HCT116 (cell line): ENCODE measurements around the gene TDRD12.

Source experiments
- POLR2A ChIP-seq: IDR thresholded peaks from 2 replicates; pipeline ENCODE4 v1.7.0; 2011; ENCODE audit warnings: borderline replicate concordance; ENCODE audit not compliant: insufficient read depth, insufficient read length; ENCODE audit errors: extremely low read depth
- TF ChIP-seq, protein P1 (sequence below), 3 experiments: fragments of 200-600 bp in 1 of 3; sonication (generic) in 1 of 3; IDR thresholded peaks in 2 of 3; conservative IDR thresholded peaks in 1 of 3; 2 replicates each; pipeline ENCODE4 v1.5.1; 2012 to 2017; ENCODE audit warnings: low read depth in 2 of 3, low read length in 2 of 3, antibody characterized with exemption in 1 of 3, borderline replicate concordance in 1 of 3, control low read depth in 1 of 3, mild to moderate bottlenecking in 1 of 3, mixed read lengths in 1 of 3, mixed run types in 1 of 3, moderate library complexity in 1 of 3; ENCODE audit not compliant: insufficient read depth in 1 of 3

DNA sequence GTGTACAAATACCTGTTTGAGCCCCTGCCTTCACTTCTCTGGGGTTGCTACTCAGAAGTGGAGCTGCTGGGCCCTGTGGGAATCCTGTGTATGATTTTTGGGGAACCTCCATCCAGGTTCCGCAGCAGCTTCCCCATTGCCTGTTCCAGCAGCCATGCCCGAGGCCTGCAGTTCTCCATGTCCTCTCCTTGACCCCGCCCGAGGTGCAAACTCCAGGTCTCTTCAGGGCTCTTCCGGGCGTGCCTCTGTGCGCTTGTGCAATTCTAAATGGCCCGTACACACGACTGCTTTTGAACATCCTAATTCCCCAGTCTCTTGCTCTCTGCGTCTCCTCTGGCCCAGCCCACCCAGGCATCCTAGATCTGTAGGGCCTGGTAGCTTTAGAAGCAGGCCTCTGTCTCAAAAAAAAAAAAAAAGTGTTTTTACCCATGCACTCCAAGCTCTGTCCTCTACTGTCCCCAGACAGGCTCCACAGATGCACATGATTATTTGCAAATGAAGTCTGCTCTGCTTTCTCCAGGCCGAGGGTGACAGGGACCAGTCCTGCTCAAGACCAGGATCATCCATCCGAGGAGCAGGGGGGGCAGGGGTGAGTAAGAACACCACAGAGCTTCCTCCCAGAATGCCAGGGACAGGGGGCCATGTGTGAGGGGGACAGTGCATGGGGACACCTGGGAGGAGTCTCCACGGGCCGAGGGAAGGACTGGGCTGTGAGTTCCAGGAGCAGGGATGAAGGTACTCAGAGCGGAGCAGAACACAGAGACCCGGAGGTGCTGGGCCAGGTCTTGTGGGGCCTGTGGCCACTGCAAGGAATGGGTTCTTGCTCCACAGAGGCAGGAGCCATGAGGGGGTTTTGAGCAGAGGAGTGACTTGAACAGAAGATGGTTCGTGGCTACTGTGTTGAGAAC, 98.3 kb downstream of the TDRD12 start:
- TF ChIP-seq POLR2A: no peak
- TF ChIP-seq, protein P1, sequence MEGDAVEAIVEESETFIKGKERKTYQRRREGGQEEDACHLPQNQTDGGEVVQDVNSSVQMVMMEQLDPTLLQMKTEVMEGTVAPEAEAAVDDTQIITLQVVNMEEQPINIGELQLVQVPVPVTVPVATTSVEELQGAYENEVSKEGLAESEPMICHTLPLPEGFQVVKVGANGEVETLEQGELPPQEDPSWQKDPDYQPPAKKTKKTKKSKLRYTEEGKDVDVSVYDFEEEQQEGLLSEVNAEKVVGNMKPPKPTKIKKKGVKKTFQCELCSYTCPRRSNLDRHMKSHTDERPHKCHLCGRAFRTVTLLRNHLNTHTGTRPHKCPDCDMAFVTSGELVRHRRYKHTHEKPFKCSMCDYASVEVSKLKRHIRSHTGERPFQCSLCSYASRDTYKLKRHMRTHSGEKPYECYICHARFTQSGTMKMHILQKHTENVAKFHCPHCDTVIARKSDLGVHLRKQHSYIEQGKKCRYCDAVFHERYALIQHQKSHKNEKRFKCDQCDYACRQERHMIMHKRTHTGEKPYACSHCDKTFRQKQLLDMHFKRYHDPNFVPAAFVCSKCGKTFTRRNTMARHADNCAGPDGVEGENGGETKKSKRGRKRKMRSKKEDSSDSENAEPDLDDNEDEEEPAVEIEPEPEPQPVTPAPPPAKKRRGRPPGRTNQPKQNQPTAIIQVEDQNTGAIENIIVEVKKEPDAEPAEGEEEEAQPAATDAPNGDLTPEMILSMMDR (IDR thresholded peaks at IDR 0.05 in 2 of 3, conservative IDR thresholded peaks at IDR 0.05 in 1 of 3; ENCODE audit: borderline replicate concordance in 1 of 3, insufficient read depth in 1 of 3, low read depth in 2 of 3, low read length in 2 of 3): no peak
